Panc1 (cell line): Measurements from ENCODE around the gene WWOX. TPM values are rescaled to one million over a fixed set of nuclear protein-coding genes. Genes with fewer than 3 reads are reported as not detected.

Experiments used
- ATAC-seq: fragments of 200-7000 bp; cut with Tn5 transposase; 2 replicates; pipeline ENCODE4 v1.9.1; 2020; ENCODE audit warnings: mild to moderate bottlenecking, moderate library complexity
- BruUV-seq: library from RNA; stranded (reverse); fragments of 400-500 nt; replicated peaks from 2 replicates; lab custom pipeline; 2021; lab: Mats Ljungman, UMichigan
- CTCF ChIA-PET: fragments of 300-600 bp; sonication (Branson Sonifier 250); formaldehyde crosslinking; loops from one replicate; lab custom pipeline; 2022; ENCODE audit warnings: antibody characterized with exemption; lab: Charles Lee
- POLR2A ChIA-PET: fragments of 300-600 bp; sonication (Branson Sonifier 250); formaldehyde crosslinking; loops from one replicate; lab custom pipeline; 2022; ENCODE audit warnings: antibody characterized with exemption; lab: Charles Lee
- DNase-seq: peaks from one replicate; pipeline ENCODE4 v3.0.0-alpha.2; 2010; ENCODE audit warnings: low read depth, low spot score
- H3K27ac ChIP-seq: 2 replicates; pipeline ENCODE4 v1.5.1; 2011; ENCODE audit warnings: mild to moderate bottlenecking, low read length, inconsistent platforms
- H3K27me3 ChIP-seq: fragments of 200-500 bp; sonication (Bioruptor generic); 2 replicates; pipeline ENCODE4 v1.6.0; 2014; ENCODE audit warnings: low read length, inconsistent platforms; ENCODE audit not compliant: control insufficient read depth, insufficient read depth
- H3K36me3 ChIP-seq: fragments of 200-500 bp; sonication (Bioruptor generic); 2 replicates; pipeline ENCODE4 v1.5.1; 2014; ENCODE audit warnings: inconsistent platforms, mild to moderate bottlenecking, low read length, moderate library complexity; ENCODE audit not compliant: control insufficient read depth, insufficient read depth
- H3K4me1 ChIP-seq: 2 replicates; pipeline ENCODE4 v1.5.1; 2011; ENCODE audit warnings: inconsistent platforms, mild to moderate bottlenecking, low read length, moderate library complexity; ENCODE audit not compliant: control insufficient read depth, insufficient read depth
- H3K4me3 ChIP-seq, 2 experiments: 2 replicates each; pipeline ENCODE4 v1.5.1; 2011 to 2012; ENCODE audit warnings: low read depth in 2 of 2, low read length in 2 of 2, mild to moderate bottlenecking in 2 of 2, inconsistent platforms in 1 of 2, moderate library complexity in 1 of 2
- H3K9me3 ChIP-seq: fragments of 200-500 bp; sonication (Bioruptor generic); 2 replicates; pipeline ENCODE4 v1.5.1; 2014; ENCODE audit warnings: low read depth, mild to moderate bottlenecking, inconsistent platforms, low read length, moderate library complexity; ENCODE audit not compliant: control insufficient read depth, insufficient read depth
- CTCF ChIP-seq: fragments of 450-650 bp; IDR thresholded peaks from 2 replicates; pipeline ENCODE4 v1.5.1; 2017; ENCODE audit warnings: mild to moderate bottlenecking
- POLR2AphosphoS5 ChIP-seq: IDR thresholded peaks from 2 replicates; pipeline ENCODE4 v1.6.1; 2012; ENCODE audit warnings: mild to moderate bottlenecking, low read depth, low read length, moderate library complexity
- REST ChIP-seq, 2 experiments: IDR thresholded peaks; 2 replicates each; pipeline ENCODE4 v1.6.1; 2011 to 2012; ENCODE audit warnings: low read depth in 2 of 2, control low read depth in 1 of 2, low read length in 1 of 2, mild to moderate bottlenecking in 1 of 2, moderate library complexity in 1 of 2; ENCODE audit not compliant: insufficient read depth in 1 of 2
- SIN3A ChIP-seq: IDR thresholded peaks from 2 replicates; pipeline ENCODE4 v1.6.1; 2012; ENCODE audit warnings: low read depth, mild to moderate bottlenecking, low read length, moderate library complexity, borderline replicate concordance; ENCODE audit not compliant: insufficient read depth
- TCF7L2 ChIP-seq: IDR thresholded peaks from 2 replicates; pipeline ENCODE4 v1.6.1; 2011; ENCODE audit warnings: mild to moderate bottlenecking, low read depth, low read length, inconsistent platforms
- in situ Hi-C: cut with HindIII; loops from 2 replicates; pipeline ENCODE4 v1.10.0; 2016; ENCODE audit warnings: low sequenced_read_pairs, low pct_unique_long_range_greater_than_20kb
- intact Hi-C: fragments of 100-400 bp; cut with micrococcal nuclease; formaldehyde crosslinking; loops from one replicate; pipeline ENCODE4 v1.10.0; 2022; ENCODE audit not compliant: unreplicated experiment
- total RNA-seq: library from RNA; stranded (reverse); gene quantifications from one replicate; pipeline ENCODE4 v1.2.1, GENCODE V29; 2021; ENCODE audit not compliant: unreplicated experiment

The WWOX gene
- total RNA-seq, 1 experiment from 2014 or later, result 12.5 TPM

- BruUV-seq, result no TSS peak
- H3K27ac ChIP-seq, result no peak overlapping the region
- H3K9me3 ChIP-seq, result no peaks in the 10 kb centered on the region
- no peak for TF ChIP-seq SIN3A
- TF ChIP-seq POLR2AphosphoS5, result no peak
- no peaks in the 10 kb centered on the region for H3K36me3 ChIP-seq
- CTCF ChIA-PET, result interaction anchor here (0.6 kb wide), 2 partner anchors 852 to 1869 kb away, joined by 3 to 11 read pairs; no protein-coding TSS in a partner anchor
- DNase-seq (no peak), ATAC-seq (no peak)
- in situ Hi-C loops, result no loop called here
- H3K4me3 ChIP-seq, result no peak overlapping the region
- POLR2A ChIA-PET, result no interaction called here
- intact Hi-C loops, result no loop called here
- no peaks in the 10 kb centered on the region for H3K27me3 ChIP-seq
- no peaks in the 10 kb centered on the region for H3K4me1 ChIP-seq
These were observed 651.2 kb downstream of the WWOX start for GRCh38 chr16:78750611-78751010.

- POLR2A ChIA-PET, result no interaction called here
- BruUV-seq, result no TSS peak
- H3K36me3 ChIP-seq, result no peaks in the 10 kb centered on the region
- CTCF ChIA-PET, result no interaction called here
- no peak overlapping the region for H3K27ac ChIP-seq
- DNase-seq (no peak), ATAC-seq (no peak)
- no peaks in the 10 kb centered on the region for H3K9me3 ChIP-seq
- no peak for TF ChIP-seq TCF7L2
- TF ChIP-seq POLR2AphosphoS5, result no peak
- TF ChIP-seq CTCF, result no peak
- no peak for TF ChIP-seq REST (IDR thresholded peaks at IDR 0.05; ENCODE audit: insufficient read depth in 1 of 2, low read depth in 2 of 2, low read length in 1 of 2)
- no peak for TF ChIP-seq SIN3A
- intact Hi-C loops (no loop called here), in situ Hi-C loops (no loop called here)
- no peak overlapping the region for H3K4me3 ChIP-seq
- H3K4me1 ChIP-seq, result no peaks in the 10 kb centered on the region
- H3K27me3 ChIP-seq, result no peaks in the 10 kb centered on the region
These were observed 652.1 kb downstream of the WWOX start for GRCh38 chr16:78751601-78752000.

- ChIA-PET CTCF (no interaction called here), POLR2A (no interaction called here)
- no TSS peak for BruUV-seq
- H3K27me3 ChIP-seq, result no peaks in the 10 kb centered on the region
- H3K36me3 ChIP-seq, result no peaks in the 10 kb centered on the region
- no peaks in the 10 kb centered on the region for H3K4me1 ChIP-seq
- no peaks in the 10 kb centered on the region for H3K9me3 ChIP-seq
- in situ Hi-C loops (no loop called here), intact Hi-C loops (no loop called here)
- no peak overlapping the region for H3K4me3 ChIP-seq
- TF ChIP-seq TCF7L2, result no peak
- TF ChIP-seq POLR2AphosphoS5, result no peak
- no peak for TF ChIP-seq REST (IDR thresholded peaks at IDR 0.05; ENCODE audit: insufficient read depth in 1 of 2, low read depth in 2 of 2, low read length in 1 of 2)
- no peak for TF ChIP-seq SIN3A
- TF ChIP-seq CTCF, result no peak
- ATAC-seq (no peak), DNase-seq (no peak)
- no peak overlapping the region for H3K27ac ChIP-seq
These were observed 655.3 kb downstream of the WWOX start for GRCh38 chr16:78754713-78755112.
